ENCODE data around the gene SBNO1. TPM values are rescaled to one million over a fixed set of nuclear protein-coding genes. Genes with fewer than 3 reads are reported as not detected.

Gene SBNO1
- total RNA-seq, 4 donors from 2014 or later = 18.2 to 26.6 (median 25.8) TPM

- no peak for TF ChIP-seq CTCF (IDR thresholded peaks at IDR 0.05)
- no peak for TF ChIP-seq POLR2AphosphoS5 (IDR thresholded peaks at IDR 0.05)
- TF ChIP-seq EP300 (IDR thresholded peaks at IDR 0.05) = no peak
- TF ChIP-seq POLR2A (IDR thresholded peaks at IDR 0.05) = no peak
- 87% methylated on average over 3 of the region's 3 CpGs for WGBS
- no peak for DNase-seq (ENCODE audit: low spot score in 2 of 2)
Measured at GRCh38 chr12:123306200-123306599, 58.4 kb downstream of the SBNO1 start.

GRCh38 chr12:123305136-123305535, 59.5 kb downstream of the SBNO1 start:
- 79% methylated on average over 3 of the region's 3 CpGs for WGBS
- Histone ChIP-seq H3K9me3 (no peaks in the 10 kb centered on the region), H3K4me1 (no peaks in the 10 kb centered on the region), H3K36me3 (peaks cover 89% of the 10 kb centered on the region), H3K4me3 (no peak overlapping the region), H3K27ac (no peak overlapping the region), H3K27me3 (no peaks in the 10 kb centered on the region)
- TF ChIP-seq POLR2A (IDR thresholded peaks at IDR 0.05) = no peak
- no peak for TF ChIP-seq POLR2AphosphoS5 (IDR thresholded peaks at IDR 0.05)
- TF ChIP-seq CTCF (IDR thresholded peaks at IDR 0.05) = no peak
- no peak for TF ChIP-seq EP300 (IDR thresholded peaks at IDR 0.05)
- DNase-seq (ENCODE audit: low spot score in 2 of 2) = no peak

More at GRCh38 chr12:123306200-123306599, 58.4 kb downstream of the SBNO1 start:
- H3K27me3 ChIP-seq = no peaks in the 10 kb centered on the region
- H3K4me1 ChIP-seq = no peaks in the 10 kb centered on the region
- H3K27ac ChIP-seq = no peak overlapping the region
- H3K9me3 ChIP-seq = no peaks in the 10 kb centered on the region
- H3K4me3 ChIP-seq = no peak overlapping the region
- H3K36me3 ChIP-seq = peaks cover 89% of the 10 kb centered on the region

- no peaks in the 10 kb centered on the region for H3K9me3 ChIP-seq
- no peak for DNase-seq (ENCODE audit: low spot score in 2 of 2)
- WGBS = 90% methylated on average over 7 of the region's 9 CpGs
Measured at GRCh38 chr12:123293178-123293760, 71.4 kb downstream of the SBNO1 start.

GRCh38 chr12:123289911-123290310, 74.7 kb downstream of the SBNO1 start:
- DNase-seq (ENCODE audit: low spot score in 2 of 2) = peak in 1 of 2 donors; percentile 19
- H3K9me3 ChIP-seq = no peaks in the 10 kb centered on the region
- no peak overlapping the region for H3K27ac ChIP-seq
- H3K36me3 ChIP-seq = peaks cover 36% of the 10 kb centered on the region
- TF ChIP-seq POLR2AphosphoS5 (IDR thresholded peaks at IDR 0.05) (no peak), CTCF (IDR thresholded peaks at IDR 0.05) (no peak), POLR2A (IDR thresholded peaks at IDR 0.05) (no peak), EP300 (IDR thresholded peaks at IDR 0.05) (no peak)
- H3K4me3 ChIP-seq = no peak overlapping the region
- WGBS = 88% methylated on average over 11 of the region's 11 CpGs
- H3K27me3 ChIP-seq = no peaks in the 10 kb centered on the region
- H3K4me1 ChIP-seq = no peaks in the 10 kb centered on the region

More at GRCh38 chr12:123293178-123293760, 71.4 kb downstream of the SBNO1 start:
- H3K27ac ChIP-seq = no peak overlapping the region
- no peaks in the 10 kb centered on the region for H3K4me1 ChIP-seq
- TF ChIP-seq CTCF (IDR thresholded peaks at IDR 0.05) (no peak), EP300 (IDR thresholded peaks at IDR 0.05) (no peak), POLR2A (IDR thresholded peaks at IDR 0.05) (no peak), POLR2AphosphoS5 (IDR thresholded peaks at IDR 0.05) (no peak)
- H3K4me3 ChIP-seq = no peak overlapping the region
- H3K27me3 ChIP-seq = no peaks in the 10 kb centered on the region
- peaks cover 66% of the 10 kb centered on the region for H3K36me3 ChIP-seq

- Histone ChIP-seq H3K4me3 (no peak overlapping the region), H3K27ac (no peak overlapping the region), H3K27me3 (no peaks in the 10 kb centered on the region), H3K9me3 (no peaks in the 10 kb centered on the region), H3K36me3 (peaks cover 28% of the 10 kb centered on the region), H3K4me1 (no peaks in the 10 kb centered on the region)
- 89% methylated on average over 20 of the region's 20 CpGs for WGBS
- TF ChIP-seq POLR2AphosphoS5 (IDR thresholded peaks at IDR 0.05) (no peak), POLR2A (IDR thresholded peaks at IDR 0.05) (no peak), CTCF (IDR thresholded peaks at IDR 0.05) (no peak), EP300 (IDR thresholded peaks at IDR 0.05) (no peak)
- peak in 1 of 2 donors; percentile 35 for DNase-seq (ENCODE audit: low spot score in 2 of 2)
Measured at GRCh38 chr12:123288751-123289346, 75.8 kb downstream of the SBNO1 start.
